GM23338 (cell line): Measurements from ENCODE around the gene CELA3B.

ENCODE experiments used
- CREB1 ChIP-seq: fragments of 250-450 bp; sonication (Bioruptor Pico); IDR thresholded peaks from 2 replicates; pipeline ENCODE4 v1.5.0; 2020; ENCODE audit warnings: low read depth, mild to moderate bottlenecking, moderate library complexity
- EZH2 ChIP-seq: fragments of 200-600 bp; sonication (generic); IDR thresholded peaks from one replicate; pipeline ENCODE4 v1.8.0; 2017; ENCODE audit warnings: antibody characterized with exemption, mild to moderate bottlenecking, low read depth; ENCODE audit not compliant: unreplicated experiment
- EZH2phosphoT487 ChIP-seq: fragments of 200-600 bp; sonication (generic); IDR thresholded peaks from one replicate; pipeline ENCODE4 v1.8.1; 2018; ENCODE audit warnings: antibody characterized with exemption; ENCODE audit not compliant: unreplicated experiment
- JUNB ChIP-seq: IDR thresholded peaks from one replicate; pipeline ENCODE4 v1.6.1; 2016; ENCODE audit warnings: antibody characterized with exemption; ENCODE audit not compliant: unreplicated experiment
- POLR2AphosphoS5 ChIP-seq: IDR thresholded peaks from 2 replicates; pipeline ENCODE4 v1.6.1; 2016; ENCODE audit warnings: antibody characterized with exemption, low read depth
- STAT1 ChIP-seq: IDR thresholded peaks from one replicate; pipeline ENCODE4 v1.6.1; 2016; ENCODE audit warnings: antibody characterized with exemption; ENCODE audit not compliant: unreplicated experiment
- ZNF114 ChIP-seq: fragments of 250-450 bp; sonication (Bioruptor Pico); IDR thresholded peaks from 2 replicates; pipeline ENCODE4 v1.5.0; 2020; ENCODE audit warnings: mild to moderate bottlenecking, moderate library complexity
- TF ChIP-seq, protein P1 (sequence below): IDR thresholded peaks from 2 replicates; pipeline ENCODE4 v1.6.1; 2016; ENCODE audit warnings: antibody characterized with exemption
- TF ChIP-seq, protein P2 (sequence below), 2 experiments: fragments of 200-600 bp in 1 of 2; sonication (generic) in 1 of 2; conservative IDR thresholded peaks; 2 replicates each; pipeline versions ENCODE4 v1.5.1 to v1.6.1; 2016 to 2017; ENCODE audit warnings: antibody characterized with exemption in 2 of 2, low read depth in 2 of 2, mild to moderate bottlenecking in 2 of 2, moderate library complexity in 1 of 2
- TF ChIP-seq, protein P3 (sequence below): IDR thresholded peaks from one replicate; pipeline ENCODE4 v1.6.1; 2018; ENCODE audit warnings: antibody characterized with exemption; ENCODE audit not compliant: unreplicated experiment

GRCh38 chr1:22025368-22026155 lies 48.7 kb downstream of the CELA3B start:
- TF ChIP-seq, protein P1, sequence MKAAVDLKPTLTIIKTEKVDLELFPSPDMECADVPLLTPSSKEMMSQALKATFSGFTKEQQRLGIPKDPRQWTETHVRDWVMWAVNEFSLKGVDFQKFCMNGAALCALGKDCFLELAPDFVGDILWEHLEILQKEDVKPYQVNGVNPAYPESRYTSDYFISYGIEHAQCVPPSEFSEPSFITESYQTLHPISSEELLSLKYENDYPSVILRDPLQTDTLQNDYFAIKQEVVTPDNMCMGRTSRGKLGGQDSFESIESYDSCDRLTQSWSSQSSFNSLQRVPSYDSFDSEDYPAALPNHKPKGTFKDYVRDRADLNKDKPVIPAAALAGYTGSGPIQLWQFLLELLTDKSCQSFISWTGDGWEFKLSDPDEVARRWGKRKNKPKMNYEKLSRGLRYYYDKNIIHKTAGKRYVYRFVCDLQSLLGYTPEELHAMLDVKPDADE, result peak; percentile 67
- TF ChIP-seq ZNF114 (CRISPR knock-in tag) (no peak), EZH2phosphoT487 (no peak), POLR2AphosphoS5 (peak; percentile 82), EZH2 (no peak), CREB1 (CRISPR knock-in tag) (0 out of 2 replicates have a peak, but pooled peaks have one; percentile 46), JUNB (no peak), STAT1 (no peak)
- TF ChIP-seq, protein P2, sequence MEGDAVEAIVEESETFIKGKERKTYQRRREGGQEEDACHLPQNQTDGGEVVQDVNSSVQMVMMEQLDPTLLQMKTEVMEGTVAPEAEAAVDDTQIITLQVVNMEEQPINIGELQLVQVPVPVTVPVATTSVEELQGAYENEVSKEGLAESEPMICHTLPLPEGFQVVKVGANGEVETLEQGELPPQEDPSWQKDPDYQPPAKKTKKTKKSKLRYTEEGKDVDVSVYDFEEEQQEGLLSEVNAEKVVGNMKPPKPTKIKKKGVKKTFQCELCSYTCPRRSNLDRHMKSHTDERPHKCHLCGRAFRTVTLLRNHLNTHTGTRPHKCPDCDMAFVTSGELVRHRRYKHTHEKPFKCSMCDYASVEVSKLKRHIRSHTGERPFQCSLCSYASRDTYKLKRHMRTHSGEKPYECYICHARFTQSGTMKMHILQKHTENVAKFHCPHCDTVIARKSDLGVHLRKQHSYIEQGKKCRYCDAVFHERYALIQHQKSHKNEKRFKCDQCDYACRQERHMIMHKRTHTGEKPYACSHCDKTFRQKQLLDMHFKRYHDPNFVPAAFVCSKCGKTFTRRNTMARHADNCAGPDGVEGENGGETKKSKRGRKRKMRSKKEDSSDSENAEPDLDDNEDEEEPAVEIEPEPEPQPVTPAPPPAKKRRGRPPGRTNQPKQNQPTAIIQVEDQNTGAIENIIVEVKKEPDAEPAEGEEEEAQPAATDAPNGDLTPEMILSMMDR (conservative IDR thresholded peaks at IDR 0.05; ENCODE audit: low read depth in 2 of 2), result no peak
- TF ChIP-seq, protein P3, sequence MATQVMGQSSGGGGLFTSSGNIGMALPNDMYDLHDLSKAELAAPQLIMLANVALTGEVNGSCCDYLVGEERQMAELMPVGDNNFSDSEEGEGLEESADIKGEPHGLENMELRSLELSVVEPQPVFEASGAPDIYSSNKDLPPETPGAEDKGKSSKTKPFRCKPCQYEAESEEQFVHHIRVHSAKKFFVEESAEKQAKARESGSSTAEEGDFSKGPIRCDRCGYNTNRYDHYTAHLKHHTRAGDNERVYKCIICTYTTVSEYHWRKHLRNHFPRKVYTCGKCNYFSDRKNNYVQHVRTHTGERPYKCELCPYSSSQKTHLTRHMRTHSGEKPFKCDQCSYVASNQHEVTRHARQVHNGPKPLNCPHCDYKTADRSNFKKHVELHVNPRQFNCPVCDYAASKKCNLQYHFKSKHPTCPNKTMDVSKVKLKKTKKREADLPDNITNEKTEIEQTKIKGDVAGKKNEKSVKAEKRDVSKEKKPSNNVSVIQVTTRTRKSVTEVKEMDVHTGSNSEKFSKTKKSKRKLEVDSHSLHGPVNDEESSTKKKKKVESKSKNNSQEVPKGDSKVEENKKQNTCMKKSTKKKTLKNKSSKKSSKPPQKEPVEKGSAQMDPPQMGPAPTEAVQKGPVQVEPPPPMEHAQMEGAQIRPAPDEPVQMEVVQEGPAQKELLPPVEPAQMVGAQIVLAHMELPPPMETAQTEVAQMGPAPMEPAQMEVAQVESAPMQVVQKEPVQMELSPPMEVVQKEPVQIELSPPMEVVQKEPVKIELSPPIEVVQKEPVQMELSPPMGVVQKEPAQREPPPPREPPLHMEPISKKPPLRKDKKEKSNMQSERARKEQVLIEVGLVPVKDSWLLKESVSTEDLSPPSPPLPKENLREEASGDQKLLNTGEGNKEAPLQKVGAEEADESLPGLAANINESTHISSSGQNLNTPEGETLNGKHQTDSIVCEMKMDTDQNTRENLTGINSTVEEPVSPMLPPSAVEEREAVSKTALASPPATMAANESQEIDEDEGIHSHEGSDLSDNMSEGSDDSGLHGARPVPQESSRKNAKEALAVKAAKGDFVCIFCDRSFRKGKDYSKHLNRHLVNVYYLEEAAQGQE, result no peak
